ENCODE measurements around the gene AOPEP.

Gene AOPEP

GRCh38 chr9:94851892-94852291 lies 125.4 kb downstream of the AOPEP start:
- no peak for DNase-seq

- no peak for DNase-seq
Measured at GRCh38 chr9:94852373-94852772, 125.9 kb downstream of the AOPEP start.

- no peak for DNase-seq
Measured at GRCh38 chr9:94853887-94854286, 127.4 kb downstream of the AOPEP start.

GRCh38 chr9:94855903-94856302 lies 129.4 kb downstream of the AOPEP start:
- no peak for DNase-seq

GRCh38 chr9:94857791-94858190 lies 131.3 kb downstream of the AOPEP start:
- no peak for DNase-seq

GRCh38 chr9:94859226-94859625 lies 132.7 kb downstream of the AOPEP start:
- DNase-seq: no peak

GRCh38 chr9:94859891-94860290 lies 133.4 kb downstream of the AOPEP start:
- no peak for DNase-seq

GRCh38 chr9:94860678-94861588 lies 134.4 kb downstream of the AOPEP start:
- DNase-seq: peak; percentile 57

- DNase-seq: no peak
Measured at GRCh38 chr9:94861589-94862272, 135.2 kb downstream of the AOPEP start.

- no peak for DNase-seq
Measured at GRCh38 chr9:94864196-94864595, 137.7 kb downstream of the AOPEP start.

GRCh38 chr9:94864862-94865509 lies 138.5 kb downstream of the AOPEP start:
- no peak for DNase-seq

GRCh38 chr9:94865582-94866452 lies 139.3 kb downstream of the AOPEP start:
- no peak for DNase-seq

- DNase-seq: no peak
Measured at GRCh38 chr9:94866770-94867169, 140.3 kb downstream of the AOPEP start.

- no peak for DNase-seq
Measured at GRCh38 chr9:94867281-94867841, 140.9 kb downstream of the AOPEP start.

GRCh38 chr9:94867842-94868312 lies 141.4 kb downstream of the AOPEP start:
- DNase-seq: no peak

- DNase-seq: no peak
Measured at GRCh38 chr9:94868464-94868863, 142.0 kb downstream of the AOPEP start.

- DNase-seq: peak; percentile 15
Measured at GRCh38 chr9:94869415-94869843, 142.9 kb downstream of the AOPEP start.

GRCh38 chr9:94870465-94870792 lies 143.9 kb downstream of the AOPEP start:
- DNase-seq: no peak

GRCh38 chr9:94870793-94871558 lies 144.5 kb downstream of the AOPEP start:
- peak; percentile 33 for DNase-seq

- no peak for DNase-seq
Measured at GRCh38 chr9:94872083-94872833, 145.8 kb downstream of the AOPEP start.

All from stimulated activated CD4-positive, alpha-beta T cell treated with anti-CD3 and anti-CD28 coated beads, Interleukin-4, amount 100 ng/mL, for 24 hours (primary cell).